CD4-positive, CD25-positive, alpha-beta regulatory T cell (primary cell): Measurements from ENCODE around the gene TAGLN. TPM values are rescaled to one million over a fixed set of nuclear protein-coding genes. Genes with fewer than 3 reads are reported as not detected.
A peak's percentile ranks its signal among the peaks of the same experiment; 100 is the strongest.

Experiments
- ATAC-seq, 2 donors: fragments of 150-1000 bp; cut with Tn5 transposase; one replicate each; pipeline ENCODE4 v1.10.0; 2021; ENCODE audit warnings: low read depth in 2 of 2, moderate number of reproducible peaks in 2 of 2, moderate library complexity in 1 of 2
- DNase-seq, 3 donors: peaks; one replicate each; pipeline versions ENCODE4 v3.0.0 to v3.0.0-alpha.2; 2012 to 2022; ENCODE audit warnings: mixed read lengths in 1 of 3
- H3K27ac ChIP-seq: one replicate; pipeline ENCODE4 v1.7.0; 2013; ENCODE audit warnings: mild to moderate bottlenecking, low read length; ENCODE audit not compliant: insufficient read depth, poor library complexity, severe bottlenecking
- H3K27me3 ChIP-seq: one replicate; pipeline ENCODE4 v1.7.0; 2013; ENCODE audit warnings: low read length; ENCODE audit not compliant: control insufficient read depth, insufficient read depth
- H3K36me3 ChIP-seq: one replicate; pipeline ENCODE4 v1.7.0; 2013; ENCODE audit warnings: mild to moderate bottlenecking, low read length, moderate library complexity; ENCODE audit not compliant: control insufficient read depth, insufficient read depth
- H3K4me1 ChIP-seq: 2 replicates; pipeline ENCODE4 v1.7.0; 2013; ENCODE audit warnings: mild to moderate bottlenecking, low read length; ENCODE audit not compliant: insufficient read depth, control insufficient read depth, poor library complexity, severe bottlenecking
- H3K4me3 ChIP-seq: one replicate; pipeline ENCODE4 v1.7.0; 2013; ENCODE audit warnings: low read depth, mild to moderate bottlenecking, low read length, moderate library complexity
- H3K9me3 ChIP-seq, 2 experiments: 1 replicate in 1 of 2; 2 replicates in 1 of 2; pipeline ENCODE4 v1.7.0; 2013; ENCODE audit warnings: low read length in 2 of 2, mild to moderate bottlenecking in 1 of 2, moderate library complexity in 1 of 2; ENCODE audit not compliant: control insufficient read depth in 2 of 2
- H3K27ac Mint-ChIP-seq, 3 donors: one replicate each; pipeline ENCODE4 v1.8.0; 2020 to 2022; ENCODE audit warnings: mild to moderate bottlenecking in 3 of 3, mixed read lengths in 3 of 3, moderate library complexity in 2 of 3
- H3K27me3 Mint-ChIP-seq: one replicate; pipeline ENCODE4 v1.8.0; 2022; ENCODE audit warnings: mild to moderate bottlenecking, mixed read lengths
- H3K36me3 Mint-ChIP-seq: one replicate; pipeline ENCODE4 v1.8.0; 2020; ENCODE audit warnings: mixed read lengths
- H3K4me1 Mint-ChIP-seq, 4 donors: one replicate each; pipeline ENCODE4 v1.8.0; 2020 to 2022; ENCODE audit warnings: mixed read lengths in 4 of 4, mild to moderate bottlenecking in 1 of 4
- H3K4me3 Mint-ChIP-seq, 4 donors: one replicate each; pipeline ENCODE4 v1.8.0; 2020 to 2022; ENCODE audit warnings: mild to moderate bottlenecking in 4 of 4, mixed read lengths in 4 of 4, moderate library complexity in 3 of 4
- H3K9me3 Mint-ChIP-seq, 7 donors: one replicate each; pipeline ENCODE4 v1.8.0; 2020 to 2022; ENCODE audit warnings: mixed read lengths in 7 of 7, mild to moderate bottlenecking in 3 of 7, moderate library complexity in 2 of 7
- polyA plus RNA-seq, 4 donors: library from polyadenylated mRNA; unstranded; fragments of 300-500 nt; fragmentation: Illumina TruSeq; gene quantifications; one replicate each; pipeline ENCODE4 v1.2.3, GENCODE V29; 2021
- total RNA-seq: library from RNA; stranded (reverse); gene quantifications from one replicate; pipeline ENCODE4 v1.2.3, GENCODE V29; 2022

Gene TAGLN
- total and polyA plus RNA-seq, 5 donors from 2014 or later, result 0.25 to 11.7 (median 0.89) TPM

- Mint-ChIP-seq H3K36me3 (peaks cover 23% of the 10 kb centered on the region), H3K4me1 (peaks cover 2 to 23% (median 9%) of the 10 kb centered on the region in 4 donors), H3K9me3 (no peaks in the 10 kb centered on the region), H3K27me3 (no peaks in the 10 kb centered on the region), H3K4me3 (no peak overlapping the region), H3K27ac (peak overlapping the region in 2 of 3 donors; percentile 13 to 74)
- Histone ChIP-seq H3K36me3 (peaks cover 44% of the 10 kb centered on the region), H3K9me3 (no peaks in the 10 kb centered on the region), H3K4me3 (no peak overlapping the region), H3K27ac (no peak overlapping the region), H3K27me3 (no peaks in the 10 kb centered on the region), H3K4me1 (no peaks in the 10 kb centered on the region)
- DNase-seq, result no peak
- ATAC-seq, result no peak
Observed at GRCh38 chr11:117169736-117170135, 29.4 kb upstream of the TAGLN start.

GRCh38 chr11:117170210-117170609 is 29.0 kb upstream of the TAGLN start:
- Histone ChIP-seq H3K4me1 (no peaks in the 10 kb centered on the region), H3K36me3 (peaks cover 43% of the 10 kb centered on the region), H3K27me3 (no peaks in the 10 kb centered on the region), H3K4me3 (no peak overlapping the region), H3K27ac (no peak overlapping the region), H3K9me3 (no peaks in the 10 kb centered on the region)
- Mint-ChIP-seq H3K9me3 (no peaks in the 10 kb centered on the region), H3K4me3 (no peak overlapping the region), H3K27ac (peak overlapping the region in 2 of 3 donors; percentile 13 to 74), H3K27me3 (no peaks in the 10 kb centered on the region), H3K4me1 (peaks cover 2 to 23% (median 9%) of the 10 kb centered on the region in 4 donors), H3K36me3 (peaks cover 23% of the 10 kb centered on the region)
- ATAC-seq (no peak), DNase-seq (no peak)

- Mint-ChIP-seq H3K4me1 (peaks cover 0 to 23% (median 8%) of the 10 kb centered on the region in 4 donors), H3K9me3 (no peaks in the 10 kb centered on the region), H3K27ac (no peak overlapping the region), H3K36me3 (peaks cover 15% of the 10 kb centered on the region), H3K27me3 (no peaks in the 10 kb centered on the region), H3K4me3 (no peak overlapping the region)
- Histone ChIP-seq H3K9me3 (no peaks in the 10 kb centered on the region), H3K4me1 (no peaks in the 10 kb centered on the region), H3K36me3 (peaks cover 35% of the 10 kb centered on the region), H3K4me3 (no peak overlapping the region), H3K27ac (no peak overlapping the region), H3K27me3 (no peaks in the 10 kb centered on the region)
- ATAC-seq, result no peak
- DNase-seq, result no peak
Observed at GRCh38 chr11:117171007-117171403, 28.2 kb upstream of the TAGLN start.

GRCh38 chr11:117171404-117172061 is 27.6 kb upstream of the TAGLN start:
- ATAC-seq (no peak), DNase-seq (no peak)
- H3K9me3 ChIP-seq, result no peaks in the 10 kb centered on the region
- peaks cover 0 to 20% (median 6%) of the 10 kb centered on the region in 4 donors for H3K4me1 Mint-ChIP-seq
- peak overlapping the region; percentile 21 to 67 (median 42) for H3K27ac Mint-ChIP-seq
- H3K36me3 Mint-ChIP-seq, result peaks cover 10% of the 10 kb centered on the region
- H3K27me3 ChIP-seq, result no peaks in the 10 kb centered on the region
- no peaks in the 10 kb centered on the region for H3K9me3 Mint-ChIP-seq
- no peaks in the 10 kb centered on the region for H3K27me3 Mint-ChIP-seq
- H3K4me1 ChIP-seq, result no peaks in the 10 kb centered on the region
- H3K36me3 ChIP-seq, result peaks cover 30% of the 10 kb centered on the region
- no peak overlapping the region for H3K4me3 ChIP-seq
- H3K4me3 Mint-ChIP-seq, result no peak overlapping the region
- no peak overlapping the region for H3K27ac ChIP-seq

GRCh38 chr11:117172724-117173421 is 26.3 kb upstream of the TAGLN start:
- Histone ChIP-seq H3K27ac (no peak overlapping the region), H3K36me3 (peaks cover 17% of the 10 kb centered on the region), H3K4me3 (no peak overlapping the region), H3K27me3 (no peaks in the 10 kb centered on the region), H3K4me1 (peaks cover 1% of the 10 kb centered on the region), H3K9me3 (no peaks in the 10 kb centered on the region)
- no peaks in the 10 kb centered on the region for H3K27me3 Mint-ChIP-seq
- no peak overlapping the region for H3K4me3 Mint-ChIP-seq
- ATAC-seq (no peak), DNase-seq (no peak)
- no peaks in the 10 kb centered on the region for H3K9me3 Mint-ChIP-seq
- peak overlapping the region; percentile 54 to 86 (median 80) for H3K27ac Mint-ChIP-seq
- peaks cover 2 to 15% (median 6%) of the 10 kb centered on the region in 4 donors for H3K4me1 Mint-ChIP-seq
- H3K36me3 Mint-ChIP-seq, result peaks cover 3% of the 10 kb centered on the region

GRCh38 chr11:117175104-117175503 is 24.1 kb upstream of the TAGLN start:
- no peak overlapping the region for H3K4me3 Mint-ChIP-seq
- DNase-seq (no peak), ATAC-seq (no peak)
- no peaks in the 10 kb centered on the region for H3K27me3 Mint-ChIP-seq
- H3K4me1 Mint-ChIP-seq, result peaks cover 5 to 32% (median 17%) of the 10 kb centered on the region in 4 donors
- Histone ChIP-seq H3K36me3 (peaks cover 4% of the 10 kb centered on the region), H3K27me3 (no peaks in the 10 kb centered on the region), H3K27ac (no peak overlapping the region), H3K9me3 (no peaks in the 10 kb centered on the region), H3K4me1 (peaks cover 17% of the 10 kb centered on the region), H3K4me3 (no peak overlapping the region)
- no peaks in the 10 kb centered on the region for H3K9me3 Mint-ChIP-seq
- H3K27ac Mint-ChIP-seq, result peak overlapping the region in 1 of 3 donors; percentile 42
- no peaks in the 10 kb centered on the region for H3K36me3 Mint-ChIP-seq

GRCh38 chr11:117175781-117176180 is 23.4 kb upstream of the TAGLN start:
- peak overlapping the region in 1 of 4 donors; percentile 88 for H3K4me3 Mint-ChIP-seq
- DNase-seq, result no peak
- H3K9me3 Mint-ChIP-seq, result no peaks in the 10 kb centered on the region
- no peaks in the 10 kb centered on the region for H3K9me3 ChIP-seq
- H3K27me3 Mint-ChIP-seq, result no peaks in the 10 kb centered on the region
- no peak overlapping the region for H3K27ac Mint-ChIP-seq
- ATAC-seq, result no peak
- H3K27ac ChIP-seq, result no peak overlapping the region
- peaks cover 23% of the 10 kb centered on the region for H3K4me1 ChIP-seq
- H3K4me1 Mint-ChIP-seq, result peaks cover 5 to 38% (median 20%) of the 10 kb centered on the region in 4 donors
- peaks cover 4% of the 10 kb centered on the region for H3K36me3 ChIP-seq
- H3K27me3 ChIP-seq, result no peaks in the 10 kb centered on the region
- H3K4me3 ChIP-seq, result no peak overlapping the region
- H3K36me3 Mint-ChIP-seq, result no peaks in the 10 kb centered on the region
